ENCODE results near the gene PARVA. TPM values are rescaled to one million over a fixed set of nuclear protein-coding genes. Genes with fewer than 3 reads are reported as not detected.

PARVA gene
- total and polyA plus RNA-seq, 9 of the 15 experiments (the other 6 are each of a cell fraction or from before 2014, with no cell fraction given), result 0.11 TPM; not detected in 8

DNA sequence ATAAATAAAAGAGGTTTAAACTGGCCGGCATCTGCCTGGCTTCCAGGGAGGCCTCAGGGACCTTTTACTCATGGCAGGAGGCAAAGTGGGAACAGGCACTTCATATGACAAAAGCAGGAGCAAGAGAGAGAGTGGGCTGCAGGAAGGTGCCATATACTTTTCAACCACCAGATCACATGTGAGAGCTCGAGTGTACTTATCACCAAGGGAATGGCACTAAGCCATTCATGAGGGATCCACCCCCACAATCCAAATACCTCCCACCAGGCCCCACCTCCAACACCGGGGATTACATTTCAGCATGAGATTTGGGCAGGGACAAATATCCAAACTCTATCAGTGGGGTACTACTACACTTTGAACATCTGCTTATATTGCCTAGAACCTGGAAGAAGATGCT lies 126.5 kb downstream of the PARVA start:
- TF ChIP-seq HDAC2 (IDR thresholded peaks at IDR 0.05), result no peak
- TF ChIP-seq EGR1 (conservative IDR thresholded peaks at IDR 0.05), result 0 out of 2 replicates have a peak, but pooled peaks have one; percentile 19
- Histone ChIP-seq H3K9ac (ENCODE audit: insufficient read depth in 1 of 2, low read depth in 2 of 2, low read length in 2 of 2) (no peak overlapping the region), H3K9me1 (ENCODE audit: control insufficient read depth, insufficient read depth, low read length) (no peaks in the 10 kb centered on the region), H3K36me3 (ENCODE audit: control insufficient read depth, insufficient read depth, low read length) (no peaks in the 10 kb centered on the region), H3K4me1 (replicated peaks in 1 of 2; ENCODE audit: control insufficient read depth in 2 of 2, insufficient read depth in 2 of 2, low read length in 2 of 2) (peaks cover 0 to 2% of the 10 kb centered on the region in 2 experiments; a peak in 1 of 5 replicates), H3K27me3 (ENCODE audit: control insufficient read depth in 2 of 2, insufficient read depth in 2 of 2, low read length in 2 of 2) (peaks cover 3 to 7% of the 10 kb centered on the region in 2 experiments; a peak in 3 of 5 replicates), H3K9me3 (replicated peaks; ENCODE audit: control insufficient read depth, insufficient read depth, low read depth, low read length) (no peaks in the 10 kb centered on the region), H4K20me1 (replicated peaks; ENCODE audit: control insufficient read depth, insufficient read depth, low read length) (no peaks in the 10 kb centered on the region), H2AFZ (ENCODE audit: low read depth, low read length) (no peak overlapping the region), H3K4me3 (no peak overlapping the region), H3K4me2 (ENCODE audit: insufficient read depth, low read length) (no peak overlapping the region), H3K27ac (ENCODE audit: extremely low read depth, low read depth, low read length) (no peak overlapping the region), H3K79me2 (ENCODE audit: control insufficient read depth, insufficient read depth, low read length) (no peaks in the 10 kb centered on the region)
- ChIA-PET POLR2A (interaction anchor here (0.6 to 1.0 kb wide), 3 partner anchors 10 to 685 kb away, joined by 3 read pairs; no protein-coding TSS in a partner anchor), CTCF (ENCODE audit: low intra/inter-chr PET ratio) (no interaction called here)
- in situ Hi-C loops (cut with MboI), result no loop called here
- intact Hi-C loops (cut with micrococcal nuclease), result no loop called here
- ATAC-seq (peak; percentile 68), DNase-seq (ENCODE audit: extremely low read depth in 1 of 4, low spot score in 3 of 4) (no peak), FAIRE-seq (no peak)
- no TSS peak for BruUV-seq (replicated peaks)
- WGBS (ENCODE audit: insufficient coverage, low coverage, missing lambda C conversion rate), result 10% methylated on average over 3 of the region's 3 CpGs

- ATAC-seq (no peak), DNase-seq (ENCODE audit: extremely low read depth in 1 of 4, low spot score in 3 of 4) (no peak), FAIRE-seq (no peak)
- Histone ChIP-seq H3K4me2 (ENCODE audit: insufficient read depth, low read length) (no peak overlapping the region), H3K9me3 (replicated peaks; ENCODE audit: control insufficient read depth, insufficient read depth, low read depth, low read length) (no peaks in the 10 kb centered on the region), H3K27me3 (ENCODE audit: control insufficient read depth in 2 of 2, insufficient read depth in 2 of 2, low read length in 2 of 2) (peaks cover 0 to 7% of the 10 kb centered on the region in 2 experiments; a peak in 3 of 5 replicates), H3K9ac (ENCODE audit: insufficient read depth in 1 of 2, low read depth in 2 of 2, low read length in 2 of 2) (no peak overlapping the region), H3K4me1 (replicated peaks in 1 of 2; ENCODE audit: control insufficient read depth in 2 of 2, insufficient read depth in 2 of 2, low read length in 2 of 2) (peaks cover 0 to 2% of the 10 kb centered on the region in 2 experiments; a peak in 1 of 5 replicates), H3K27ac (ENCODE audit: extremely low read depth, low read depth, low read length) (no peak overlapping the region), H3K79me2 (ENCODE audit: control insufficient read depth, insufficient read depth, low read length) (no peaks in the 10 kb centered on the region), H3K36me3 (ENCODE audit: control insufficient read depth, insufficient read depth, low read length) (no peaks in the 10 kb centered on the region), H3K4me3 (no peak overlapping the region), H3K9me1 (ENCODE audit: control insufficient read depth, insufficient read depth, low read length) (no peaks in the 10 kb centered on the region), H2AFZ (ENCODE audit: low read depth, low read length) (no peak overlapping the region), H4K20me1 (replicated peaks; ENCODE audit: control insufficient read depth, insufficient read depth, low read length) (no peaks in the 10 kb centered on the region; the same call in 1 of the 2 replicates)
- in situ Hi-C loops (cut with MboI) (no loop called here), intact Hi-C loops (cut with micrococcal nuclease) (no loop called here)
- TF ChIP-seq, protein P1, sequence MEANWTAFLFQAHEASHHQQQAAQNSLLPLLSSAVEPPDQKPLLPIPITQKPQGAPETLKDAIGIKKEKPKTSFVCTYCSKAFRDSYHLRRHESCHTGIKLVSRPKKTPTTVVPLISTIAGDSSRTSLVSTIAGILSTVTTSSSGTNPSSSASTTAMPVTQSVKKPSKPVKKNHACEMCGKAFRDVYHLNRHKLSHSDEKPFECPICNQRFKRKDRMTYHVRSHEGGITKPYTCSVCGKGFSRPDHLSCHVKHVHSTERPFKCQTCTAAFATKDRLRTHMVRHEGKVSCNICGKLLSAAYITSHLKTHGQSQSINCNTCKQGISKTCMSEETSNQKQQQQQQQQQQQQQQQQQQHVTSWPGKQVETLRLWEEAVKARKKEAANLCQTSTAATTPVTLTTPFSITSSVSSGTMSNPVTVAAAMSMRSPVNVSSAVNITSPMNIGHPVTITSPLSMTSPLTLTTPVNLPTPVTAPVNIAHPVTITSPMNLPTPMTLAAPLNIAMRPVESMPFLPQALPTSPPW (CRISPR knock-in tag; IDR thresholded peaks at IDR 0.05), result no peak
- TF ChIP-seq TGIF2 (CRISPR knock-in tag; IDR thresholded peaks at IDR 0.05) (no peak), FOXK2 (conservative IDR thresholded peaks at IDR 0.05 in 1 of 2, IDR thresholded peaks at IDR 0.05 in 1 of 2; ENCODE audit: low read depth in 2 of 2) (no peak), KLF16 (IDR thresholded peaks at IDR 0.05) (no peak), MAX (CRISPR knock-in tag; IDR thresholded peaks at IDR 0.05) (no peak), SMC3 (conservative IDR thresholded peaks at IDR 0.05; ENCODE audit: insufficient read depth, low read depth, low read length) (no peak)
- ChIA-PET POLR2A (interaction anchor here (0.6 kb wide), 1 partner anchor 1914 kb away, joined by 3 read pairs; no protein-coding TSS in a partner anchor), CTCF (ENCODE audit: low intra/inter-chr PET ratio) (no interaction called here)
- 0% methylated on average over 2 of the region's 2 CpGs for WGBS (ENCODE audit: insufficient coverage, low coverage, missing lambda C conversion rate)
- BruUV-seq (replicated peaks), result no TSS peak
These were observed 127.8 kb downstream of the PARVA start for GRCh38 chr11:12505183-12505582.

Measured in K562 (cell line).